ENCODE data around the gene MRPS15.

The MRPS15 gene

GRCh38 chr1:36456391-36456928, 7.7 kb downstream of the MRPS15 start:
- no peak for DNase-seq

GRCh38 chr1:36455386-36455785, 8.8 kb downstream of the MRPS15 start:
- DNase-seq = no peak

GRCh38 chr1:36453600-36454388, 10.4 kb downstream of the MRPS15 start:
- DNase-seq = no peak

DNA sequence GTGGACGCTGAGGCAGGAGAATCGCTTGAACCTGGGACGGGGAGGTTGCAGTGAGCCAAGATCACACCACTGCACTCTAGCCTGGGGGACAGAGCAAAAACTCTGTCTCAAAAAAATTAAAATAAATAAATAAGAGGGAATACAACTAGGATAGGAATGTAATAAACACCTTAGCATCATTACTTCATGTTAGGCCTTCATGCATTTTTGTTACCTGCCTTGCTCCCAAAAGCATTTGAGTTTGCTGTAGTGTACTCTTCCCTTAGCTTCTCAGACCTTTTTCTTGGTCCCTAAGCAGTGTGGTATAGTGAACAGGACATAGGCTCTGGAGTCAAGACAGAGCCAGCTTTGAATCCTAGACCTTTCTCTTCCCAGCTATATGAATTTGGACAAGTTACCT, 11.1 kb downstream of the MRPS15 start:
- no peak for DNase-seq

DNA sequence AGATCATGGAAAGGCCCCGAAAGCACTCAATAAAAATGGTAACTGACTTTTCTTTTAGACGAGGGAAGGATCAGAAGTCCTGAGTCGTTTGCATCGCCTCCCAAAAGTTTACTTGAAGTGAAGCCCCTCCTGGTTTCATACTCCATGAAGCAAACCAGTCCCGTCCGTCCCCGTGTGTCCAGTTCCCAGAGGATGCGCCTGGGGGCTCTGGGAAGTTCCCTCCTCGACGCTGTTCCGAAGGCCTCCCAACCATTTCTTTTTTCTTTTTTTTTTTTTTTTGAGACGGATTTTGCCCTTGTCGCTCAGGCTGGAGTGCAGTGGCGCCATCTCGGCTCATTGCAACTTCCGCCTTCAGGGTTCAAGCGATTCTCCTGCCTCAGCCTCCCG, 13.3 kb downstream of the MRPS15 start:
- no peak for DNase-seq

- peak; percentile 75 for DNase-seq
Observed at GRCh38 chr1:36450270-36450918, 13.8 kb downstream of the MRPS15 start, which contains the start of gene OSCP1. Gene OSCP1 (minus strand): TSS chr1:36450451. CDS start chr1:36450369, 82 bp downstream.

GRCh38 chr1:36448530-36449056, 15.6 kb downstream of the MRPS15 start:
- no peak for DNase-seq

DNA sequence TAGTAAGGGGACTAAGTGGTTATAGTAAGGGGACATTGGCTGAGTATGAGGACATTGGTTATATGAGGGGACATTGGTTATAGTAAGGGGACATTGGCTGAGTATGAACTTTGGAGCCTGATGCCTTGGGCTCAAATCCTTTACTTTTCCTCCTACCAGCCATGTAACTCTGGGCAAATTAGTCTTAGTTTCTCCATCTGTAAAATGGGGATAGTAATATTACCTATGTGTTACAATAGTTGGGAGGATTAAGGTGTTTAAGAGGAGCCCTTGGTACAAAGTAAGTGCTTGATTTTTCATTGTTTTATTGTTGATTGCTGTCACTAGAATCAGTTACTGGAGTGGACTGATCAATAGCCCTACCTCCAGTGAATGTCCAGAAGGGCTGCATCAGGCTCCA, 16.7 kb downstream of the MRPS15 start:
- no peak for DNase-seq

DNA sequence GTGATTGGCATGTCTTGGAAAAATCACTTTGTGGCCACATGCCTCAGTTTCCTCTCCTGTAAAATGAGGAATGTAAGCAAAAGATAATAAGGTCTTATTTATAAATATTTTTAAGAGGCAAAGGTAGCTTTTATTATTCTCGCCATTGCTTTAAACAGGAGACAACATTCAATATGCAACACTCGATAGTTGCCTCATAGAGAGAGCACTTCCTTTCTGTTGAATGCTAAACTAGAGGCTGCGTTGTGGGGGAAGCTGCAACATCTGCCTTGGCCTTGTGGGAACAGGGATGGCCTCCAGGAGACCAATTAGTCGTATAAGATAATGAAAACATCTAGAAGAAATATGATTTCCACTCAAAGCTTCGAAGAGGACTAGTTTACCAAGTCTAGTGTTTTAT, 17.4 kb downstream of the MRPS15 start:
- no peak for DNase-seq

DNA sequence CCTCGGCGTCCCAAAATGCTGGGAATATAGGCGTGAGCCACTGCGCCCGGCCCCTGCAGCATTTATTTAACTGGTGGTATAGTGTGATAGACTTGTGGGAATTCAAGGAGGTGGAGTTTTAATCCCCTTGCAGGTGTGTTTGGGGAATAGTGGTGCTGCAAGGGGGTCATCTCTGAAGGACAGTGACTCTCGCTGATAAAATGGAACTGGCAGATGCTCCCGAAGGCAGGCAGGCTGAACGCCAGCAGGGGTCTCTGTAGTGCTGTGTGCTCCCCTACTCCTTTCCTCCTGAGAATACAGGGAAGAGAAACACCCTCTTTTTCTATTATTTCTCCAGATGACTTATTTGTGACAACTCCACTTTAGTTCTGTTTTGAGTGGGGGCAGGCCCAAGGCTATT, 17.9 kb downstream of the MRPS15 start:
- DNase-seq = peak; percentile 16

GRCh38 chr1:36443297-36443696, 20.9 kb downstream of the MRPS15 start:
- no peak for DNase-seq

- DNase-seq = no peak
Observed at GRCh38 chr1:36442337-36442736, 21.8 kb downstream of the MRPS15 start.

DNA sequence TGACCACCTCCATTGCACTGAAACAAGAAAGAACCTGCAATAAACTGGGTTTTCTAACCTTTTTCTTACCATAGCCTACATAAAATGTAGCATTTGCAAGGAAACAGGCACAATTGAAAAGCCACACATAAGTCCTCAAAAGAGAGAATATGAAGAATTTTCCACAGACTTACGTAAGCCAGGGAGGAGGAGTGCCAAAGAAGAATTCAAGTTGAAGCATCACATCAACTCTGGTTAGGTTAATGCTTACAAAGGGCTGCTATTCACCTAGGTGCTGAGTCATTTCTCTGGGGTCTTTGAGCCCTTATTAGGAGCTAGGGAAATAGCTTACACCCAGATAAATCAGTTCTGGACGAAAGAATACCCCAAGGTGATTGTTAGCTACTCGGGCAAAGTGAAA, 23.5 kb downstream of the MRPS15 start:
- no peak for DNase-seq

GRCh38 chr1:36440044-36440443, 24.1 kb downstream of the MRPS15 start:
- DNase-seq = no peak

- DNase-seq = no peak
Observed at GRCh38 chr1:36438715-36439114, 25.5 kb downstream of the MRPS15 start.

- no peak for DNase-seq
Observed at GRCh38 chr1:36436821-36437220, 27.4 kb downstream of the MRPS15 start.

DNA sequence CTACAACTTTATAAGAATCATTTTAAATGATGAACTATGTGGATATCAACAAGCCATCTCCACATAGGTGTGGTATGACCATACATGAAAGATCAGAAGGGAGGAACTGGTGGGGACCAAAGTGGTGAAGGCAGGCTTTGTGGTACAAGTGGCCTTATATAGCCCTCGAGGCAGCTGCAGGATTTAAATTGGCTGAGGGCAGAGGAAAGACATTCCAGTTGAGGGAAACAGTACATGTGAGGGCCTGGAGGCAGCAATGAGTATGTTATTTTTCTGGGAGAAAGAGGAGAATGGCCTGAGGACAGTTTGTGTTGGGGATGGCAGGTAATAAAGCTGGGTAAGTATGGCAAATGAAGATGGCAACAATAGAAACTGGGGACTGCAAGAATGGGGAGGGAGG, 31.1 kb downstream of the MRPS15 start:
- DNase-seq = no peak

DNA sequence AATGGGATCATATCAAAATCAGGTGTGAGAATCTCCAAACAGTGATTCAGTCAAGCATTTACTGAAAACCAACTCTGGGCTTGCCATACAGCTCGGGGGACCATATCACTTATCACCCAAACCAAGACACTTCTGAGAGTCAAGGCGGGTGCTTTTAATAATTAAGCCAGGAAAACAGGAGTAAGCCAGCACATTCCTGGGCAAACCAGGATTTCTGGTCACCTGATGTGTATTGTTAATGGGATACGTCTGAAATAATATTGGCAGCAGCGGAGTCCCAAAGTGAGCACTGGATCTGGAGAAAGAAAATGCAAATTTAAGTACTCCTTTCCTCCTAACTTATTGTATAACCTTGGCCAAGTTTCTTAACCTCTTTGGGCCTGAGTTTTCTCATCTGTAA, 31.6 kb downstream of the MRPS15 start:
- DNase-seq = no peak

DNA sequence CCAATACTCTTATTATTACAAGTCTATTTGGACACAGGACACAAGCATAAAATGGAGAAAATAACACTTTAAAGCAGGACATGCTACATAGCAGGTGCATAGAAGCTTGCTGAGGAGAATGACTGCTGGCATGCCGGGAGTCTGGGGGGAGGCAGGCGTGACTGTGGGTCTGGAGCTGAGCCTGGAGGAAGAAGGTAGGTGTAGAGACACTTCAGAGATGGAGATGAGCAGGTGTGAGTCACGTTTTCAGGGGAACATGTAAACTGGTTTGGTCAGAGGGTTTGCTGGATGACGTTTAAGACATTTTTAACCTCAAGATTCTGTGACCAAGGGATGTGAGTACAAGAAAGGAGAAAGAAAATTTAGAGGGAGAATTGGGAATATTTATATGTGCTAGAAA, 38.4 kb downstream of the MRPS15 start:
- DNase-seq = no peak

DNA sequence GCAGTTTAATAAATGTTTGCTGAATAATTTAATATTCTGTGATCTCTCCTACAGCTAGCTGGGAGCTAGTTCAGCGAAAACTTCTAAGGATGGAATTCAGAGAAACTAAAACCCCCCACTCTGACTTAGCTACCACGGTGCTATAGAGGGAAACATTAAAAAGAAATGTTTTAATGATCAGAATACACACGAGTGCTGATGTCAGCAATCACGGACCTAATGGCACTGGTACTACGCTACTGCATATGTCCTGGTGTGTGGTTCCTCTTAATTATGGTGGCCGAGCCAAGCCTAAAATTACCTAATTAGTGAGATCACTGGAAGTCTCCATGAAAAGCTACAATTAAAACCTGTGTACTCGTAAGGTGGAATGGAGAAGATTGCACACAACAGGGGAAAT, 42.5 kb downstream of the MRPS15 start:
- no peak for DNase-seq

GRCh38 chr1:36420836-36421317, 43.3 kb downstream of the MRPS15 start:
- DNase-seq = peak; percentile 33

GRCh38 chr1:36420409-36420808, 43.8 kb downstream of the MRPS15 start:
- no peak for DNase-seq

DNA sequence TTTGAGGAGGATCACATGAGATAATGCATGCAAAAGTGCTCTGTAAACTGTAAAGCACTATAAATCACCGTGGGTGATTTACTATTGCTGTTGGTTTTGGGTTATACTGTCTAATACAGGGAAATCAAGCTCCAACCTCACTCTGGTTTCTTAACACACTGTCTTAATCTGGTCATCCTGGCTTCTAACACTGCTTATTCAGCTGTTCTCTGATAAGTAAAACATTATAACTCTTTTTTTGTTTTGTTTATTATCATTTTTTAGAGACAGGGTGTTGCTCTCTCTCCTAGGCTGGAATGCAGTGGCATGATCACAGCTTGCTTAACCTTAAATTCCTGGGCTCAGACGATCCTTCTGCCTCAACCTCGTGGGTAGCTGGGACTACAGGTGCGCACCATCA, 44.6 kb downstream of the MRPS15 start:
- no peak for DNase-seq

- DNase-seq = no peak
Observed at GRCh38 chr1:36419140-36419539, 45.0 kb downstream of the MRPS15 start.
